Smooth muscle cell (in vitro differentiated cells): ENCODE measurements around the gene NRG2. TPM values are rescaled to one million over a fixed set of nuclear protein-coding genes. Genes with fewer than 3 reads are reported as not detected.
A peak's percentile ranks its signal among the peaks of the same experiment; 100 is the strongest.

Experiments
- DNase-seq: peaks from one replicate; lab custom pipeline; 2025; ENCODE audit not compliant: unreplicated experiment; lab: John Stamatoyannopoulos, UW
- H2AFZ ChIP-seq: fragments of 200-600 bp; sonication (generic); 2 replicates; pipeline ENCODE4 v1.6.0; 2016; ENCODE audit warnings: antibody characterized with exemption, low read depth, mild to moderate bottlenecking
- H3F3A ChIP-seq: fragments of 200-600 bp; sonication (generic); 2 replicates; pipeline ENCODE4 v1.6.0; 2017; ENCODE audit warnings: antibody characterized with exemption, low read depth
- H3K27ac ChIP-seq: fragments of 200-600 bp; sonication (generic); 2 replicates; pipeline ENCODE4 v1.5.1; 2016; ENCODE audit warnings: low read depth, mild to moderate bottlenecking
- H3K27me3 ChIP-seq: fragments of 200-600 bp; sonication (generic); 2 replicates; pipeline ENCODE4 v1.6.1; 2016; ENCODE audit warnings: low read depth, mild to moderate bottlenecking
- H3K36me3 ChIP-seq: fragments of 200-600 bp; sonication (generic); 2 replicates; pipeline ENCODE4 v1.5.1; 2016; ENCODE audit warnings: low read depth
- H3K4me1 ChIP-seq: fragments of 200-600 bp; sonication (generic); 2 replicates; pipeline ENCODE4 v1.5.1; 2016; ENCODE audit warnings: low read depth
- H3K4me2 ChIP-seq: fragments of 200-600 bp; sonication (generic); 2 replicates; pipeline ENCODE4 v1.6.0; 2016; ENCODE audit warnings: mild to moderate bottlenecking
- H3K4me3 ChIP-seq: fragments of 200-600 bp; sonication (generic); 2 replicates; pipeline ENCODE4 v1.5.1; 2016; ENCODE audit warnings: mild to moderate bottlenecking
- H3K79me2 ChIP-seq: fragments of 200-600 bp; sonication (generic); 2 replicates; pipeline ENCODE4 v1.6.0; 2016; ENCODE audit warnings: low read depth, mild to moderate bottlenecking
- H3K9ac ChIP-seq: fragments of 200-600 bp; sonication (generic); 2 replicates; pipeline ENCODE4 v1.6.0; 2016; ENCODE audit warnings: low read depth
- H3K9me3 ChIP-seq: fragments of 200-600 bp; sonication (generic); replicated peaks from 2 replicates; pipeline ENCODE4 v1.5.1; 2016; ENCODE audit warnings: low read depth
- H4K20me1 ChIP-seq: fragments of 200-600 bp; sonication (generic); 2 replicates; pipeline ENCODE4 v1.6.0; 2016; ENCODE audit warnings: low read depth
- CTCF ChIP-seq: fragments of 200-600 bp; sonication (generic); IDR thresholded peaks from 2 replicates; pipeline ENCODE4 v1.5.1; 2017; ENCODE audit warnings: borderline replicate concordance, mild to moderate bottlenecking, antibody characterized with exemption; ENCODE audit not compliant: insufficient read depth, poor library complexity, severe bottlenecking
- WGBS: methylation state at CpG from one replicate; pipeline ENCODE4 v1.1.7; 2016; ENCODE audit warnings: low lambda C conversion rate; 5-methylcytosine and 5-hydroxymethylcytosine counted together
- polyA plus RNA-seq: library from polyadenylated mRNA; unstranded; fragments of >200 nt; fragmentation: Nextera tagmentation; extraction: Ambion mirVana; gene quantifications from 2 replicates; pipeline ENCODE4 v1.2.1, GENCODE V29; 2016
- total RNA-seq: library from RNA; depleted of rRNA; stranded (reverse); fragments of >200 nt; gene quantifications from 2 replicates; pipeline ENCODE4 v1.2.3, GENCODE V29; 2014

Gene NRG2
- total and polyA plus RNA-seq, 2 experiments from 2014 or later, result 0.09 to 0.25 TPM

GRCh38 chr5:140041099-140041491 lies 2.0 kb downstream of the NRG2 start:
- Histone ChIP-seq H3K9me3 (no peaks in the 10 kb centered on the region), H3K79me2 (no peaks in the 10 kb centered on the region), H3F3A (no peaks in the 10 kb centered on the region), H3K4me2 (no peak overlapping the region), H4K20me1 (no peaks in the 10 kb centered on the region), H3K4me1 (peaks cover 14% of the 10 kb centered on the region), H3K4me3 (no peak overlapping the region), H2AFZ (no peak overlapping the region), H3K36me3 (no peaks in the 10 kb centered on the region), H3K27me3 (peaks cover 100% of the 10 kb centered on the region), H3K27ac (no peak overlapping the region), H3K9ac (no peak overlapping the region)
- DNase-seq, result no peak
- no peak for TF ChIP-seq CTCF
- WGBS, result 77% methylated on average over 4 of the region's 4 CpGs

- Histone ChIP-seq H3K79me2 (no peaks in the 10 kb centered on the region), H3K9ac (no peak overlapping the region), H3K27me3 (peaks cover 100% of the 10 kb centered on the region), H3K36me3 (no peaks in the 10 kb centered on the region), H3K4me2 (no peak overlapping the region), H2AFZ (no peak overlapping the region), H3K9me3 (no peaks in the 10 kb centered on the region), H4K20me1 (no peaks in the 10 kb centered on the region), H3K4me1 (peaks cover 14% of the 10 kb centered on the region), H3K27ac (no peak overlapping the region), H3K4me3 (no peak overlapping the region), H3F3A (no peaks in the 10 kb centered on the region)
- DNase-seq, result no peak
- 80% methylated on average over 1 of the region's 1 CpG for WGBS
- no peak for TF ChIP-seq CTCF
These were observed 2.7 kb downstream of the NRG2 start for GRCh38 chr5:140040358-140040757.

GRCh38 chr5:140039561-140039960 lies 3.5 kb downstream of the NRG2 start:
- H3K4me1 ChIP-seq, result peaks cover 14% of the 10 kb centered on the region
- H3K27ac ChIP-seq, result no peak overlapping the region
- 67% methylated on average over 4 of the region's 4 CpGs for WGBS
- no peaks in the 10 kb centered on the region for H3K79me2 ChIP-seq
- TF ChIP-seq CTCF, result no peak
- no peak overlapping the region for H3K4me2 ChIP-seq
- no peak overlapping the region for H2AFZ ChIP-seq
- DNase-seq, result no peak
- no peaks in the 10 kb centered on the region for H3K36me3 ChIP-seq
- no peak overlapping the region for H3K4me3 ChIP-seq
- no peaks in the 10 kb centered on the region for H3K9me3 ChIP-seq
- H3K27me3 ChIP-seq, result peaks cover 100% of the 10 kb centered on the region
- H3K9ac ChIP-seq, result no peak overlapping the region
- H4K20me1 ChIP-seq, result no peaks in the 10 kb centered on the region
- H3F3A ChIP-seq, result no peaks in the 10 kb centered on the region

- Histone ChIP-seq H4K20me1 (no peaks in the 10 kb centered on the region), H3K4me1 (peaks cover 11% of the 10 kb centered on the region), H3K79me2 (no peaks in the 10 kb centered on the region), H3K4me2 (peak overlapping the region; percentile 72), H3K9ac (no peak overlapping the region), H3K9me3 (no peaks in the 10 kb centered on the region), H2AFZ (peak overlapping the region; percentile 24), H3K27me3 (peaks cover 100% of the 10 kb centered on the region), H3K27ac (no peak overlapping the region), H3F3A (no peaks in the 10 kb centered on the region), H3K4me3 (peak overlapping the region; percentile 53), H3K36me3 (no peaks in the 10 kb centered on the region)
- 46% methylated on average over 7 of the region's 7 CpGs for WGBS
- no peak for DNase-seq
- TF ChIP-seq CTCF, result no peak
These were observed 4.6 kb downstream of the NRG2 start for GRCh38 chr5:140038373-140038957.
